Measurements from ENCODE around the gene OMP. TPM values are rescaled to one million over a fixed set of nuclear protein-coding genes. Genes with fewer than 3 reads are reported as not detected.

The OMP gene
- total and polyA plus RNA-seq, 2 of the 13 experiments (the other 11 are each of a cell fraction or from before 2014, with no cell fraction given), result not detected

DNA sequence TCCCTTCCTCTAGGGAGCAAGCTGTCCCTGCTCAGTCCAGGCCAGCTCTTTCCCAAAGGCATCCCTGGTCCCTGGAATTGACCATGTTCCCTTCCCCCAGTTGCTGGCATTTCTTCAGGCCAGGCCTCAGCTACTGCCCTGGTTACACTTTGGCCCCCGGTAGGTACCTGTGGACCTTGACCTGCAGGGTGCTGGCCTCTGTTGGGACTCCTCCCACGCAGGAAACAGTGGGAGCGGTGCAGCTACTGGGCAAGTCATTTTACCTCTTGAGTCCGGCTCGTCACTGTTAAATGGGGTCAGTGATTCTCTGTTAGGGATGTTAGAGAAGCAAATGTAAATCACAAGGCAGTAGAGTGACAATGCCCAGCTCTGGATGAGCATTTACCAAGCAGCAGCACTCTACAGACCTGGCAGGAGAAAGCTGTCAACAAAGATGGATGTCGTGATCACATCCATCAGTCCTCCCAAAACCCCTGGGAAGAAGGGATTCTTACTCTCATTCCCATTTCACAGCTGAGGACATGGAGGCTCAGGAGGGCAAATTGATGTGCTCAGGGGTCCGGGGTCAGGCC lies 42.3 kb downstream of the OMP start (continued):
- TF ChIP-seq, protein P1, sequence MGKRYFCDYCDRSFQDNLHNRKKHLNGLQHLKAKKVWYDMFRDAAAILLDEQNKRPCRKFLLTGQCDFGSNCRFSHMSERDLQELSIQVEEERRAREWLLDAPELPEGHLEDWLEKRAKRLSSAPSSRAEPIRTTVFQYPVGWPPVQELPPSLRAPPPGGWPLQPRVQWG (CRISPR knock-in tag; IDR thresholded peaks at IDR 0.05; ENCODE audit: borderline replicate concordance, low read depth), result no peak
- no peak for TF ChIP-seq ZNF850 (CRISPR knock-in tag; conservative IDR thresholded peaks at IDR 0.05)
- no peak for TF ChIP-seq ZNF879 (CRISPR knock-in tag; IDR thresholded peaks at IDR 0.05)
- TF ChIP-seq, protein P2, sequence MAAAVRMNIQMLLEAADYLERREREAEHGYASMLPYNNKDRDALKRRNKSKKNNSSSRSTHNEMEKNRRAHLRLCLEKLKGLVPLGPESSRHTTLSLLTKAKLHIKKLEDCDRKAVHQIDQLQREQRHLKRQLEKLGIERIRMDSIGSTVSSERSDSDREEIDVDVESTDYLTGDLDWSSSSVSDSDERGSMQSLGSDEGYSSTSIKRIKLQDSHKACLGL (CRISPR knock-in tag; IDR thresholded peaks at IDR 0.05), result no peak
- TF ChIP-seq ZSCAN25 (CRISPR knock-in tag; IDR thresholded peaks at IDR 0.05), result 0 out of 2 replicates have a peak, but pooled peaks have one; percentile 41
- peak; percentile 92 for TF ChIP-seq ZMYM3 (CRISPR knock-in tag; IDR thresholded peaks at IDR 0.05)
- peak; percentile 52; the same call in 1 of the 2 replicates for TF ChIP-seq PPARG (CRISPR knock-in tag; conservative IDR thresholded peaks at IDR 0.05)
- TF ChIP-seq SOX6 (IDR thresholded peaks at IDR 0.05), result no peak
- peak; percentile 71 for TF ChIP-seq SOX6 (CRISPR knock-in tag; IDR thresholded peaks at IDR 0.05)
- TF ChIP-seq TOE1 (CRISPR knock-in tag; IDR thresholded peaks at IDR 0.05), result no peak
- TF ChIP-seq ZNF460 (CRISPR knock-in tag; IDR thresholded peaks at IDR 0.05; ENCODE audit: borderline replicate concordance), result no peak
- peak; percentile 59; the same call in 1 of the 2 replicates for TF ChIP-seq AKAP8 (CRISPR knock-in tag; IDR thresholded peaks at IDR 0.05)
- TF ChIP-seq ZNF441 (CRISPR knock-in tag; IDR thresholded peaks at IDR 0.05; ENCODE audit: borderline replicate concordance), result no peak
- TF ChIP-seq NR2F2 (IDR thresholded peaks at IDR 0.05; ENCODE audit: borderline replicate concordance, low read depth), result peak; percentile 60; the same call in 1 of the 2 replicates
- TF ChIP-seq THAP11 (CRISPR knock-in tag; IDR thresholded peaks at IDR 0.05), result 0 out of 2 replicates have a peak, but pooled peaks have one; percentile 23
- TF ChIP-seq, protein P3, sequence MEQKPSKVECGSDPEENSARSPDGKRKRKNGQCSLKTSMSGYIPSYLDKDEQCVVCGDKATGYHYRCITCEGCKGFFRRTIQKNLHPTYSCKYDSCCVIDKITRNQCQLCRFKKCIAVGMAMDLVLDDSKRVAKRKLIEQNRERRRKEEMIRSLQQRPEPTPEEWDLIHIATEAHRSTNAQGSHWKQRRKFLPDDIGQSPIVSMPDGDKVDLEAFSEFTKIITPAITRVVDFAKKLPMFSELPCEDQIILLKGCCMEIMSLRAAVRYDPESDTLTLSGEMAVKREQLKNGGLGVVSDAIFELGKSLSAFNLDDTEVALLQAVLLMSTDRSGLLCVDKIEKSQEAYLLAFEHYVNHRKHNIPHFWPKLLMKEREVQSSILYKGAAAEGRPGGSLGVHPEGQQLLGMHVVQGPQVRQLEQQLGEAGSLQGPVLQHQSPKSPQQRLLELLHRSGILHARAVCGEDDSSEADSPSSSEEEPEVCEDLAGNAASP (CRISPR knock-in tag; IDR thresholded peaks at IDR 0.05; ENCODE audit: borderline replicate concordance), result peak; percentile 67; the same call in 1 of the 2 replicates
- TF ChIP-seq, protein P4, sequence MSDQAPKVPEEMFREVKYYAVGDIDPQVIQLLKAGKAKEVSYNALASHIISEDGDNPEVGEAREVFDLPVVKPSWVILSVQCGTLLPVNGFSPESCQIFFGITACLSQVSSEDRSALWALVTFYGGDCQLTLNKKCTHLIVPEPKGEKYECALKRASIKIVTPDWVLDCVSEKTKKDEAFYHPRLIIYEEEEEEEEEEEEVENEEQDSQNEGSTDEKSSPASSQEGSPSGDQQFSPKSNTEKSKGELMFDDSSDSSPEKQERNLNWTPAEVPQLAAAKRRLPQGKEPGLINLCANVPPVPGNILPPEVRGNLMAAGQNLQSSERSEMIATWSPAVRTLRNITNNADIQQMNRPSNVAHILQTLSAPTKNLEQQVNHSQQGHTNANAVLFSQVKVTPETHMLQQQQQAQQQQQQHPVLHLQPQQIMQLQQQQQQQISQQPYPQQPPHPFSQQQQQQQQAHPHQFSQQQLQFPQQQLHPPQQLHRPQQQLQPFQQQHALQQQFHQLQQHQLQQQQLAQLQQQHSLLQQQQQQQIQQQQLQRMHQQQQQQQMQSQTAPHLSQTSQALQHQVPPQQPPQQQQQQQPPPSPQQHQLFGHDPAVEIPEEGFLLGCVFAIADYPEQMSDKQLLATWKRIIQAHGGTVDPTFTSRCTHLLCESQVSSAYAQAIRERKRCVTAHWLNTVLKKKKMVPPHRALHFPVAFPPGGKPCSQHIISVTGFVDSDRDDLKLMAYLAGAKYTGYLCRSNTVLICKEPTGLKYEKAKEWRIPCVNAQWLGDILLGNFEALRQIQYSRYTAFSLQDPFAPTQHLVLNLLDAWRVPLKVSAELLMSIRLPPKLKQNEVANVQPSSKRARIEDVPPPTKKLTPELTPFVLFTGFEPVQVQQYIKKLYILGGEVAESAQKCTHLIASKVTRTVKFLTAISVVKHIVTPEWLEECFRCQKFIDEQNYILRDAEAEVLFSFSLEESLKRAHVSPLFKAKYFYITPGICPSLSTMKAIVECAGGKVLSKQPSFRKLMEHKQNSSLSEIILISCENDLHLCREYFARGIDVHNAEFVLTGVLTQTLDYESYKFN (CRISPR knock-in tag; conservative IDR thresholded peaks at IDR 0.05), result peak; percentile 97
- TF ChIP-seq MIER3 (CRISPR knock-in tag; IDR thresholded peaks at IDR 0.05; ENCODE audit: borderline replicate concordance), result peak; percentile 74; the same call in 1 of the 2 replicates
- no peak for TF ChIP-seq SRSF1 (optimal IDR thresholded peaks at IDR 0.05; ENCODE audit: low read depth, low read length)
- TF ChIP-seq CHD4 (IDR thresholded peaks at IDR 0.05; ENCODE audit: borderline replicate concordance, low read length), result no peak
- TF ChIP-seq, protein P5, sequence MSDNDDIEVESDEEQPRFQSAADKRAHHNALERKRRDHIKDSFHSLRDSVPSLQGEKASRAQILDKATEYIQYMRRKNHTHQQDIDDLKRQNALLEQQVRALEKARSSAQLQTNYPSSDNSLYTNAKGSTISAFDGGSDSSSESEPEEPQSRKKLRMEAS (IDR thresholded peaks at IDR 0.05), result peak; percentile 29; the same call in 1 of the 2 replicates
- TF ChIP-seq, protein P6, sequence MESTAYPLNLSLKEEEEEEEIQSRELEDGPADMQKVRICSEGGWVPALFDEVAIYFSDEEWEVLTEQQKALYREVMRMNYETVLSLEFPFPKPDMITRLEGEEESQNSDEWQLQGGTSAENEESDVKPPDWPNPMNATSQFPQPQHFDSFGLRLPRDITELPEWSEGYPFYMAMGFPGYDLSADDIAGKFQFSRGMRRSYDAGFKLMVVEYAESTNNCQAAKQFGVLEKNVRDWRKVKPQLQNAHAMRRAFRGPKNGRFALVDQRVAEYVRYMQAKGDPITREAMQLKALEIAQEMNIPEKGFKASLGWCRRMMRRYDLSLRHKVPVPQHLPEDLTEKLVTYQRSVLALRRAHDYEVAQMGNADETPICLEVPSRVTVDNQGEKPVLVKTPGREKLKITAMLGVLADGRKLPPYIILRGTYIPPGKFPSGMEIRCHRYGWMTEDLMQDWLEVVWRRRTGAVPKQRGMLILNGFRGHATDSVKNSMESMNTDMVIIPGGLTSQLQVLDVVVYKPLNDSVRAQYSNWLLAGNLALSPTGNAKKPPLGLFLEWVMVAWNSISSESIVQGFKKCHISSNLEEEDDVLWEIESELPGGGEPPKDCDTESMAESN (CRISPR knock-in tag; conservative IDR thresholded peaks at IDR 0.05), result peak; percentile 33; the same call in 1 of the 2 replicates
- 0 out of 2 replicates have a peak, but pooled peaks have one; percentile 21 for TF ChIP-seq ZNF333 (CRISPR knock-in tag; IDR thresholded peaks at IDR 0.05; ENCODE audit: borderline replicate concordance)

All from HepG2 (cell line).